Spleen (tissue), 7 donors: ENCODE measurements around the gene PDE4B.

Experiments used
- CTCF ChIP-seq, 11 experiments: fragments of 200-600 bp in 7 of 11; fragments of 450-650 bp in 4 of 11; sonication (generic) in 4 of 11; IDR thresholded peaks in 8 of 11; conservative IDR thresholded peaks in 3 of 11; 1 replicate in 7 of 11; 2 replicates in 4 of 11; pipeline versions ENCODE4 v1.4.0 to v1.8.0; 2016 to 2021; ENCODE audit warnings: antibody characterized with exemption in 11 of 11, inconsistent platforms in 4 of 11, mild to moderate bottlenecking in 1 of 11
- POLR2A ChIP-seq, 3 donors: fragments of 450-650 bp; IDR thresholded peaks; one replicate each; pipeline ENCODE4 v1.5.1; 2017; ENCODE audit warnings: antibody characterized with exemption in 3 of 3, mild to moderate bottlenecking in 1 of 3
- donor health status: DM: no; HTN: no; CAD: no; lungs with moderate emphysema.
- donor health status: DM: no; HTN: no; CAD: no.
- donor health status: DM: no; HTN: no; CAD: no.

GRCh38 chr1:66375125-66375524, 582.4 kb downstream of the PDE4B start:
- TF ChIP-seq CTCF (IDR thresholded peaks at IDR 0.05 in 8 of 11, conservative IDR thresholded peaks at IDR 0.05 in 3 of 11) (no peak), POLR2A (IDR thresholded peaks at IDR 0.05) (no peak)
